Activated CD8-positive, alpha-beta T cell treated with anti-CD3 and anti-CD28 coated beads, Interleukin-2, amount 10 ng/mL, durations not matched to agents 7 days and 5 days (primary cell): ENCODE measurements around the gene XPC. TPM values are rescaled to one million over a fixed set of nuclear protein-coding genes. Genes with fewer than 3 reads are reported as not detected.

Experiments used
- ATAC-seq: fragments of 150-1000 bp; cut with Tn5 transposase; one replicate; pipeline ENCODE4 v1.10.0; 2021; ENCODE audit warnings: moderate library complexity
- CTCF ChIA-PET: fragments of 350-600 bp; sonication (Branson Sonifier 250); formaldehyde crosslinking; loops from one replicate; lab custom pipeline; 2021; ENCODE audit warnings: antibody characterized with exemption; lab: Charles Lee
- POLR2A ChIA-PET: fragments of 350-600 bp; sonication (Branson Sonifier 250); formaldehyde crosslinking; loops from one replicate; lab custom pipeline; 2021; ENCODE audit warnings: antibody characterized with exemption; lab: Charles Lee
- DNase-seq: peaks from one replicate; pipeline ENCODE4 v3.0.0-alpha.2; 2020
- H3K27ac Mint-ChIP-seq: one replicate; pipeline ENCODE4 v1.8.0; 2021; ENCODE audit warnings: mild to moderate bottlenecking, mixed read lengths
- H3K27me3 Mint-ChIP-seq: one replicate; pipeline ENCODE4 v1.8.0; 2021; ENCODE audit warnings: low read depth, mixed read lengths
- H3K36me3 Mint-ChIP-seq: one replicate; pipeline ENCODE4 v1.8.0; 2021; ENCODE audit warnings: low read depth, mixed read lengths
- H3K4me1 Mint-ChIP-seq: one replicate; pipeline ENCODE4 v1.8.0; 2021; ENCODE audit warnings: low read depth, mixed read lengths
- H3K4me3 Mint-ChIP-seq: one replicate; pipeline ENCODE4 v1.8.0; 2021; ENCODE audit warnings: mild to moderate bottlenecking, mixed read lengths
- H3K9me3 Mint-ChIP-seq: one replicate; pipeline ENCODE4 v1.8.0; 2022; ENCODE audit warnings: mixed read lengths; ENCODE audit not compliant: insufficient read depth
- total RNA-seq, 2 experiments: library from RNA; stranded (reverse); gene quantifications; one replicate each; pipeline ENCODE4 v1.2.3, GENCODE V29; 2021

XPC gene
- total RNA-seq, 2 experiments from 2014 or later, result 29.4 to 31.6 TPM

DNA sequence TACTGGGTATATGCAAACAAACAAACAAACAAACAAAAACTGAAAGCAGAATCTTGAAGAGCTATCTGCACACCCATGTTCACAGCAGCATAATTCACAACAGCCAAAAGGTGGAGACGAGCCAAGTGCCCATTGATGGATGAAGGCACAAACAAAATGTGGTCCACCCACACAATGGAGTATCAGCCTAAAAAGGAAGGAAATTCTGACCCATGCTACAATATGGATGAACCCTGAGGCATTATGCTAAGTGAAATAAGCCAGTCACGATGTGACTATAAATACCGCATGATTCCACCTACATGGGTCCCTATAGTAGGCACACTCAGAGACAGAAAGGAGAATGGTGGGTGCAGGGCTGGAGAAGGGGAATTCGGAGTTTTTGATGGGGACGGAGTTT, 24.1 kb downstream of the XPC start:
- Mint-ChIP-seq H3K4me3 (no peak overlapping the region), H3K27ac (no peak overlapping the region), H3K9me3 (no peaks in the 10 kb centered on the region), H3K4me1 (no peaks in the 10 kb centered on the region), H3K27me3 (no peaks in the 10 kb centered on the region), H3K36me3 (peaks cover 41% of the 10 kb centered on the region)
- ChIA-PET POLR2A (no interaction called here), CTCF (no interaction called here)
- no peak for ATAC-seq
- no peak for DNase-seq

DNA sequence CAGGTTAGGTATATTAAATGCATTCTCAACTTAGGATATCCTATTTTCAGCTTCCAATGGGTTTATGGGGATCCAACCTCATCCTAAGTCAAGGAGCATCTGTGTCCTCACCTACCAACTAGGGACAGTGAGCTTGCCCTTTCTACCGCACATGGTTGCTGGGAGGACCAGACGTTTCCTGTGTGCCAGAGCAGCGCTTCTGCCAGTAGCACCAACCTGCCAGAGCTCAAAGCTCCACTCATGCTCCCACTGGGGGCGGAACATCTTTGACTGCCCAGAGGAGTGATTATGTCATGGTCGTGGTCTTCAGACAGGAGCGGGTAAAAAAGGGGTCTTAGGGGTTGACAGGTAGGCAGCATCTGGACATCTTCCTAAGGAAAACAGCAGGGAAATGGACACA, 24.7 kb downstream of the XPC start:
- ATAC-seq (no peak), DNase-seq (no peak)
- CTCF ChIA-PET, result interaction anchor here (0.9 to 1.1 kb wide), 2 partner anchors 31 to 50 kb away, joined by 3 to 4 read pairs; no protein-coding TSS in a partner anchor
- Mint-ChIP-seq H3K27ac (no peak overlapping the region), H3K36me3 (peaks cover 35% of the 10 kb centered on the region), H3K9me3 (no peaks in the 10 kb centered on the region), H3K27me3 (no peaks in the 10 kb centered on the region), H3K4me3 (no peak overlapping the region), H3K4me1 (no peaks in the 10 kb centered on the region)
- POLR2A ChIA-PET, result no interaction called here

DNA sequence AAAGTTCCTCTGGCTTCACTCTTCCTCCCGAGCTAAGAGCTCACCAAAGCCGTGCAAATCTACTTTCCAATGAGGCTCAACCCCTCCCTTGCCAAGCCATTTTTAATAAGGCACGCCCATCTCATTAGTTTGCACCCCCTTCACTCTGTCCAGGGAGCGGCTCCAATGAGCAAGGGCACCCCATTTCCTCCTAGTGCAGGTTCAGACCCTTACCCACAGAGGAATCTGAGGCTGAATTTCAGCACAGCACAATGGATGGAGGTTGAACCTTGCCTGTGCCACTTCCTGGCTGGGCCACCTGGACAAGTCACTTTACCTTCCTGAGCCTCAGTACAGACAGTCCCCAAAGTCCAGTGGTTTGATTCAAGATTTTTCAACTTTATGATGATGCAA, 25.4 kb downstream of the XPC start:
- Mint-ChIP-seq H3K9me3 (no peaks in the 10 kb centered on the region), H3K4me3 (no peak overlapping the region), H3K36me3 (peaks cover 31% of the 10 kb centered on the region), H3K27ac (no peak overlapping the region), H3K4me1 (no peaks in the 10 kb centered on the region), H3K27me3 (no peaks in the 10 kb centered on the region)
- ChIA-PET POLR2A (no interaction called here), CTCF (interaction anchor here (0.5 to 1.5 kb wide), 6 partner anchors 9 to 1417 kb away, joined by 3 to 6 read pairs (median 4); no protein-coding TSS in a partner anchor)
- no peak for DNase-seq
- no peak for ATAC-seq

DNA sequence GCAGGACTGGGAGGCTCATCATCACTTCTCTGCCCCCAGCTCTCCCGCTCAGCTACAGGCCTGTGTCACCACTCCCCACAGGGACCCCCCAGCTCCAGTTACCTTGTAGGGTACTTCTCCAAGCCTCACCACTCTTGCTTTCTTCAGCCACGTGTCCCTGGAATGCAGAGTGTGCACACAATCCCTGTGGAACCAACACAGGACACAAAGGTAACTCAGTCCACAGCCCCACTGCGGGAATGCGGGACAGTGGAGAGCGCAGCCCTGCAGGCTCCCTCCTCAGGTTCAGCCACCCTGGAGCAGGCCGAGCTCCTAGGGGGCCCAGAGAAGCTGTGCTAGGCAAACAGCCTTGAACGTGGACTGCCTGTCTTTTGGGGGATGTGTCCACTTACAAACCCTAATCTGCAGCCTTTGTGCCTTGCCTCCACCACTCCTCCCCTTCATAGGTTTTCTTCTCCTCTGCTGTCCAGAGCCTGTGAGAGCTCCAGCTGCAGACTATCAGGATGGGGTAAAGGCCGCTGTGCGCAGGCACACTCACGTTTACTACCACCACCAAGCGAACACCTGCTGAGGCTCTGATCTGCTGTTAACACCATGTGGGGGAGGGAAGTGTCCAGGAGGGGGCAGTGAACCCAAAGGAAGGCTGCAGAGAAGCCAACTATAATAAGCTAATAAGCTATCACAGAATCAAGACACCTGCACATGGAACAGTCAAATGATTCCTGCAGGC, 26.0 kb downstream of the XPC start:
- H3K27me3 Mint-ChIP-seq, result no peaks in the 10 kb centered on the region
- no peak overlapping the region for H3K27ac Mint-ChIP-seq

DNA sequence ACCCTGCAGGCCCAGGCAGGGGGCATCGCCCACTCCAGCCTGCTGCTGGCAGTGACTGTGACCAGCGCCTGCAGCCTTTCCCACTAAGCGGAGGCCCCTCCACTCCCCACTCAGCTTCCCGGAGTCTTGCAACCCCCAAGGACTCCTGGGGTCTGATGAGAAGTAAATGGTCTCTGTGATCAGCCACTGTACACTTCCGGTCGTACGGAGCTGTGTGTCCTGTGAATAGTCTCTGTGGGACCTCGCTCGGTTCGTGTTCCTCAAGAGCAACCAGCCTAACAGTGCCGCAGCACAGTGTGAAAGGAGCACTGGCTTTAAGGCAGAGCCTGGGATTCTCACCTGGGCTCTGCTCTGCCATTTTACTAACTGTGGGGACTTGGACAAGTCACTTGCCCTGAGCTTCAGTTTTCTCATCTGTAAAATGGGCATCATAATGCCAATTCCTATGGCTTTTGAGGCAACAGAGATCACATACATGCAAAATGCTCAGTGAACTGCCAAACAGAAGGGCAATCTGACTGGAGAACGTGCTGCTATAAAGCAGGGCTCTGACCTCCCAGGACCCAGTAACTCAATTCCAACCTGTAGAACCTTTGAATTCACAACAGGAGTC, 26.8 kb downstream of the XPC start:
- Mint-ChIP-seq H3K4me1 (no peaks in the 10 kb centered on the region), H3K27me3 (no peaks in the 10 kb centered on the region), H3K9me3 (no peaks in the 10 kb centered on the region), H3K4me3 (no peak overlapping the region), H3K36me3 (peaks cover 35% of the 10 kb centered on the region), H3K27ac (no peak overlapping the region)
- ATAC-seq (no peak), DNase-seq (no peak)
- CTCF ChIA-PET, result interaction anchor here (1.0 to 1.5 kb wide), 4 partner anchors 19 to 52 kb away, joined by 3 to 6 read pairs (median 4); partner anchors contain the start of genes LSM3 and XPC
- POLR2A ChIA-PET, result interaction anchor here (1.1 kb wide), 1 partner anchor 27 kb away, joined by 6 read pairs; the partner anchor contains the start of genes LSM3 and XPC

More for the DNA sequence above, 26.0 kb downstream of the XPC start:
- Mint-ChIP-seq H3K4me1 (no peaks in the 10 kb centered on the region), H3K4me3 (no peak overlapping the region), H3K9me3 (no peaks in the 10 kb centered on the region), H3K36me3 (peaks cover 32% of the 10 kb centered on the region)
- DNase-seq, result no peak
- CTCF ChIA-PET, result interaction anchor here (0.5 to 1.5 kb wide), 7 partner anchors 8 to 1418 kb away, joined by 3 to 6 read pairs (median 4); no protein-coding TSS in a partner anchor
- ATAC-seq, result peak; percentile 18
- POLR2A ChIA-PET, result no interaction called here

DNA sequence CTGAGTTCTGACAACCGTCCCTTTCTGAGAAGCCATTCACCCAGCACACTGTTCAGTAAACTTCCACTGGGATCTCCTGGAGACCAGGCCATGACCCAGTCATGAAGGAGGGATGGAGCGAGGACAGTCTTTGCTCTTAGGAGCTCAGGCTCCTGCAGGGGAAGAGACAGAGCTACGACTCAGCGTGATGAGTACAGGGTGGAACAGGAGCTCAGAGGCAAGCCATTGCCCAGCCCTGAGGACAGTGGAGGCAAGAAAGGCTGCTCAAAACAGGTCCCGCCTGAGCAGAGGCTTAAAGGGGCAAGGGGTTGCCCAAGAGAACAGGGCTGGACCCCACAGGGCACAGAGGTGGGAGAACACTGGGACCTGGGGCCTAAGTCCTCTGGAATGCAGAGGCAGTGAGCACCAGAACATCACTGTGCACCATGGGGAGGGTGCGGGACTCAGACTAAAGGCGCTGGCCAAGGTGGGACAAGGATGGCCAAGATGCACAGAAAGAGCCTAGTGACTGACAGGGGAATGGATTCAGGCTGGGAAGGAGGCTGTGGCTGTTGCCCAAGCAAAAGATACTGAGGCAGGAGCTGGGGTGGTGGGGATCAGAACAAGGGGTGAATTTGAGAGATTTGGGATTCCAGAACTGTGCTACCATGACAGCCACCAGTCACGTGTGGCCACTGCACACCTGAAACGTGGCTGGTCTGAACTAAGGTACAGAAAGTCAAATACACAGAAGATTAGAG, 27.7 kb downstream of the XPC start:
- ChIA-PET POLR2A (interaction anchor here (0.6 to 1.1 kb wide), 2 partner anchors 28 to 256 kb away, joined by 4 to 6 read pairs; partner anchors contain the start of genes LSM3 and XPC), CTCF (interaction anchor here (1.0 to 1.5 kb wide), 3 partner anchors 20 to 53 kb away, joined by 3 to 6 read pairs (median 3); partner anchors contain the start of genes LSM3 and XPC)
- Mint-ChIP-seq H3K4me3 (no peak overlapping the region), H3K27ac (no peak overlapping the region), H3K27me3 (no peaks in the 10 kb centered on the region), H3K36me3 (peaks cover 35% of the 10 kb centered on the region), H3K9me3 (no peaks in the 10 kb centered on the region), H3K4me1 (no peaks in the 10 kb centered on the region)
- ATAC-seq (no peak), DNase-seq (no peak)

GRCh38 chr3:14150078-14150477, 28.3 kb downstream of the XPC start:
- POLR2A ChIA-PET, result interaction anchor here (0.6 kb wide), 2 partner anchors 255 to 785 kb away, joined by 3 to 4 read pairs; no protein-coding TSS in a partner anchor
- H3K36me3 Mint-ChIP-seq, result peaks cover 38% of the 10 kb centered on the region
- H3K9me3 Mint-ChIP-seq, result no peaks in the 10 kb centered on the region
- H3K4me1 Mint-ChIP-seq, result peaks cover 4% of the 10 kb centered on the region
- no peaks in the 10 kb centered on the region for H3K27me3 Mint-ChIP-seq
- CTCF ChIA-PET, result no interaction called here
- DNase-seq (no peak), ATAC-seq (no peak)
- no peak overlapping the region for H3K4me3 Mint-ChIP-seq
- H3K27ac Mint-ChIP-seq, result no peak overlapping the region

DNA sequence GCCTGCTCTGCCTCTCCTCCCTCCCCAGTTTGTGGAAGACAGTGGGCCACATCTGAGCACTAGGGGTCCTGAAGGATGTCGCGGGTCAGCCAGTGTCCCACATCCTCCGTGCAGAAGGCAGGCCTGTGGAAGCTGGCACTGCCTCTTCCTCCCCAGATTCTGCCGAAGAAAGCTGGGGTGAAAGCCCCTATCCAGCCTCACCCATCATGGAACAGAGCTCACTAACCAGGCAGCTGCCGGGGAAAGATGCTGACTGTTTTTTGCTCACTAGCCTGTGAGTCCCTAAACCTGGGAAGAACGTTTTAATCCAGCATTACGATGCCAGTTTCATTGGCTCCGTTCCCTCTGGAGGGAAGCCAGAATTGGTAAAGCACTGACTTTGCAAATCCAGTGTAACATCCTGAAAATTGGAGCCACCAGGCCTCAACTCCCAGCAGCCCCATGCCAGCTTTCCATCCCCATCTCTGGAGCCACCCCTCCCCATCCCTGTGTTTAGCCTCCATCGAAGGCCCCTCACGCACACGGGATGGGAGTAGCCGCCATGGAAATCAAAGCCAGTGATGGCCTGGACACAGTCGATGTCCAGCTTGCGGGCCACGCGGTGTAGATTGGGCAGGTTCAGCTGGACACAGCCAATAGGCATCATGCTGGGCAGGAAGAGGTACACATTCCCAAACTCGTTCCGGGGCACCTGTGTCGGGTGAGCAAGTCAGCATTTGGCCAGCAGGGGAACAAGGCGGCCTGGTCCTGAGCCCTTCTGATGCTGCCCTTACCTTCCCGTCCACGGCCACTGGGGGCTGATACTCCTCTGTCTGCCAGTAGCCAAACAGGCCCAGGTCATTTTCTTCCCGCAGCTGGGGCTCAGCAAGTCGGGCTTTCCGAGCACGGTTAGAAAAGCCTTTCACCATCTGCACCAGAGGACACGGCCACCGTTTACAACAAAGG, 30.1 kb downstream of the XPC start:
- H3K4me1 Mint-ChIP-seq, result peaks cover 20% of the 10 kb centered on the region
- CTCF ChIA-PET, result no interaction called here
- H3K36me3 Mint-ChIP-seq, result peaks cover 34% of the 10 kb centered on the region
- no peaks in the 10 kb centered on the region for H3K27me3 Mint-ChIP-seq
- POLR2A ChIA-PET, result interaction anchor here (0.6 kb wide), 1 partner anchor 21 kb away, joined by 4 read pairs; no protein-coding TSS in a partner anchor
- no peak overlapping the region for H3K4me3 Mint-ChIP-seq
- no peaks in the 10 kb centered on the region for H3K9me3 Mint-ChIP-seq
- ATAC-seq (no peak), DNase-seq (no peak)
- H3K27ac Mint-ChIP-seq, result no peak overlapping the region

GRCh38 chr3:14147617-14148016, 30.8 kb downstream of the XPC start:
- Mint-ChIP-seq H3K27ac (no peak overlapping the region), H3K36me3 (peaks cover 37% of the 10 kb centered on the region), H3K9me3 (no peaks in the 10 kb centered on the region), H3K4me1 (peaks cover 26% of the 10 kb centered on the region), H3K27me3 (no peaks in the 10 kb centered on the region), H3K4me3 (no peak overlapping the region)
- ATAC-seq (no peak), DNase-seq (no peak)
- POLR2A ChIA-PET, result interaction anchor here (5.9 kb wide), 1 partner anchor 22 kb away, joined by 55 read pairs; the partner anchor contains the start of genes CHCHD4 and TMEM43
- CTCF ChIA-PET, result no interaction called here

DNA sequence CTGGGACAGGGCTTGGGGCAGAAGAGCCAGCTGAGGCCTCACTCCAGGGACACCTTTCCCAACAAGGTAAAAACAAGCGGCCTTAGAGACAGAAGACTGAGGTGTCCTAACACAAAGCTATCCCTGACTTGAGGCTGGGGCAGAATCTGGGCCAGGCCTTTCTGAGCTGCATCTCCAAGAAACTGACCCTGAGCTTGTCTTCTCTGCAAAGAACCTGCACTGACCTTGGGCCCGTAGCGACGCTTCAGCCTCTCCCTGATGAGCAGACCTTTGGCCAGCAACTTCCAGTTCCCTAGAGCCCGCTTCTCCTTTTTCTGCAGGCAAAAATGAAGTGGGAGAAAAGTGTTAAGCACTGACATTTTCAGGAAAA, 31.4 kb downstream of the XPC start:
- Mint-ChIP-seq H3K27me3 (no peaks in the 10 kb centered on the region), H3K4me3 (no peak overlapping the region), H3K9me3 (no peaks in the 10 kb centered on the region), H3K36me3 (peaks cover 38% of the 10 kb centered on the region), H3K27ac (no peak overlapping the region), H3K4me1 (peaks cover 32% of the 10 kb centered on the region)
- ChIA-PET CTCF (interaction anchor here (1.5 kb wide), 1 partner anchor 251 kb away, joined by 4 read pairs; no protein-coding TSS in a partner anchor), POLR2A (interaction anchor here (3.3 to 5.9 kb wide), 2 partner anchors 21 to 31 kb away, joined by 26 to 55 read pairs; partner anchors contain the start of genes CHCHD4, LSM3, TMEM43 and XPC)
- DNase-seq, result no peak
- no peak for ATAC-seq
